Peyer's patch (tissue), 4 donors: ENCODE measurements around the gene OCA2. TPM values are rescaled to one million over a fixed set of nuclear protein-coding genes. Genes with fewer than 3 reads are reported as not detected.

Experiments used
- DNase-seq, 3 donors: peaks; one replicate each; pipeline ENCODE4 v3.0.0-alpha.2; 2017 to 2019
- H3K27ac ChIP-seq, 4 donors: fragments of 200-600 bp; sonication (generic); one replicate each; pipeline ENCODE4 v1.5.1; 2016 to 2019
- H3K27me3 ChIP-seq, 2 donors: fragments of 200-600 bp; sonication (generic); one replicate each; pipeline ENCODE4 v1.5.1; 2019
- H3K36me3 ChIP-seq, 3 donors: fragments of 200-600 bp; sonication (generic); one replicate each; pipeline ENCODE4 v1.5.1; 2016 to 2019
- H3K4me1 ChIP-seq, 4 donors: fragments of 200-600 bp; sonication (generic); one replicate each; pipeline ENCODE4 v1.5.1; 2016 to 2019
- H3K4me3 ChIP-seq, 4 donors: fragments of 200-600 bp; sonication (generic); 1 replicate in 3 of 4; 2 replicates in 1 of 4; pipeline ENCODE4 v1.5.1; 2016 to 2019; ENCODE audit warnings: mild to moderate bottlenecking in 1 of 4
- H3K9me3 ChIP-seq, 4 donors: fragments of 200-600 bp; sonication (generic); one replicate each; pipeline ENCODE4 v1.5.1; 2016 to 2019; ENCODE audit warnings: mild to moderate bottlenecking in 1 of 4
- CTCF ChIP-seq, 6 experiments: fragments of 450-650 bp in 4 of 6; fragments of 200-600 bp in 2 of 6; sonication (generic) in 1 of 6; IDR thresholded peaks; one replicate each; pipeline ENCODE4 v1.5.1; 2017 to 2019; ENCODE audit warnings: antibody characterized with exemption in 6 of 6, mild to moderate bottlenecking in 3 of 6, moderate library complexity in 1 of 6
- POLR2A ChIP-seq, 2 donors: fragments of 450-650 bp; IDR thresholded peaks; one replicate each; pipeline ENCODE4 v1.5.1; 2017; ENCODE audit warnings: antibody characterized with exemption in 2 of 2, mild to moderate bottlenecking in 2 of 2, moderate library complexity in 2 of 2
- total RNA-seq, 4 donors: library from RNA; depleted of rRNA; stranded (reverse); fragments of >200 nt; gene quantifications; one replicate each; pipeline ENCODE4 v1.1.0, GENCODE V29; 2016

The OCA2 gene
- total RNA-seq, 4 donors from 2014 or later = 1.4 to 3.0 TPM; not detected in 2

- Histone ChIP-seq H3K9me3 (no peaks in the 10 kb centered on the region), H3K4me3 (no peak overlapping the region), H3K27me3 (no peaks in the 10 kb centered on the region), H3K4me1 (no peaks in the 10 kb centered on the region), H3K27ac (no peak overlapping the region), H3K36me3 (no peaks in the 10 kb centered on the region)
- no peak for TF ChIP-seq CTCF (IDR thresholded peaks at IDR 0.05)
- TF ChIP-seq POLR2A (IDR thresholded peaks at IDR 0.05) = no peak
- no peak for DNase-seq
These were observed 150.0 kb downstream of the OCA2 start for GRCh38 chr15:27949089-27949488.

DNA sequence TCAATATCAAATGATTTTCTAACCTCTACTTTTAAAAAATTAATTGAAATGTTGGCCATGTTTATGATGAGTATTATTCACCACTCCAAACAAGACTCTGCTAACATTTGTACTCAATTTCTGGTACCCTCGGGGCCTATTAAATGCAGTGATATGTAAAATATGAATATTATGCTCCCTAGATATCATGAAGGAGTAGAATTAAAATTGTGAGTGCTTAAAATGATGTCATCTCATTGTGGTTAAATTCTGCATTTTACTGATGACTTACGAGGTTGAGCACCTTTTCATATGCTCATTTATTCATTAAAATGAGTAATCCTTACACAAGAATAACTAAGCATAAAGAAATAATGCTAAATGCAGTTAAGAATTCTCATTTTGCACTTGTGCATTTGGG lies 159.9 kb downstream of the OCA2 start:
- Histone ChIP-seq H3K9me3 (peaks cover 0 to 2% (median 0%) of the 10 kb centered on the region in 4 donors), H3K27ac (no peak overlapping the region), H3K27me3 (no peaks in the 10 kb centered on the region), H3K36me3 (no peaks in the 10 kb centered on the region), H3K4me3 (no peak overlapping the region), H3K4me1 (no peaks in the 10 kb centered on the region)
- no peak for DNase-seq
- TF ChIP-seq CTCF (IDR thresholded peaks at IDR 0.05) (no peak), POLR2A (IDR thresholded peaks at IDR 0.05) (no peak)

- Histone ChIP-seq H3K4me3 (no peak overlapping the region), H3K4me1 (no peaks in the 10 kb centered on the region), H3K36me3 (no peaks in the 10 kb centered on the region), H3K27me3 (no peaks in the 10 kb centered on the region), H3K9me3 (peaks cover 0 to 7% (median 0%) of the 10 kb centered on the region in 4 donors), H3K27ac (no peak overlapping the region)
- DNase-seq = no peak
- TF ChIP-seq POLR2A (IDR thresholded peaks at IDR 0.05) (no peak), CTCF (IDR thresholded peaks at IDR 0.05) (no peak)
These were observed 161.3 kb downstream of the OCA2 start for GRCh38 chr15:27937851-27938250.

GRCh38 chr15:27936164-27936563 lies 163.0 kb downstream of the OCA2 start:
- TF ChIP-seq POLR2A (IDR thresholded peaks at IDR 0.05) (no peak), CTCF (IDR thresholded peaks at IDR 0.05) (no peak)
- no peaks in the 10 kb centered on the region for H3K36me3 ChIP-seq

DNA sequence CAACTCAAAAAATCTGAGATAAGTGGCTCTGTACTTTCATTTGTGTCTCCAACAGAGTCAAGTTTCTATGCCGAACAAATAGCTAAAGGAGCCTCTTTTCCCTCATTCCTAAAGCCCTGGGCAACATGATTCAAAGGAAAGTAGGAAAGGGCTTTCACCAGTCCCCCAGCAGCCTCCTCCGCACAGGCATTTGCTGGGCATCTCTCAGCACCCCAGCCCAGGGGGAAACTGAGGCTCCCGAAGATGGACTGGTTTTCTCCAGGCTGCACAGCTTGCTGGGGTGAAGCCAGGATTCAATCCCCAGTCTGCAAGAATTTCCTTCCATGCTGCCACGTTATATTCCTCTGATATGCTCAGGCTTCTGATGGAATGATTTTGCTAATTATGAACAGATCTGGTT lies 163.8 kb downstream of the OCA2 start:
- Histone ChIP-seq H3K4me3 (no peak overlapping the region), H3K9me3 (peaks cover 0 to 9% (median 0%) of the 10 kb centered on the region in 4 donors), H3K27ac (no peak overlapping the region), H3K27me3 (no peaks in the 10 kb centered on the region), H3K4me1 (no peaks in the 10 kb centered on the region), H3K36me3 (no peaks in the 10 kb centered on the region)
- TF ChIP-seq POLR2A (IDR thresholded peaks at IDR 0.05) = no peak
- no peak for TF ChIP-seq CTCF (IDR thresholded peaks at IDR 0.05)
- no peak for DNase-seq

More at GRCh38 chr15:27936164-27936563, 163.0 kb downstream of the OCA2 start:
- H3K4me3 ChIP-seq = no peak overlapping the region
- H3K4me1 ChIP-seq = no peaks in the 10 kb centered on the region
- H3K27ac ChIP-seq = no peak overlapping the region
- no peaks in the 10 kb centered on the region for H3K27me3 ChIP-seq
- DNase-seq = no peak
- peaks cover 0 to 9% (median 0%) of the 10 kb centered on the region in 4 donors for H3K9me3 ChIP-seq

DNA sequence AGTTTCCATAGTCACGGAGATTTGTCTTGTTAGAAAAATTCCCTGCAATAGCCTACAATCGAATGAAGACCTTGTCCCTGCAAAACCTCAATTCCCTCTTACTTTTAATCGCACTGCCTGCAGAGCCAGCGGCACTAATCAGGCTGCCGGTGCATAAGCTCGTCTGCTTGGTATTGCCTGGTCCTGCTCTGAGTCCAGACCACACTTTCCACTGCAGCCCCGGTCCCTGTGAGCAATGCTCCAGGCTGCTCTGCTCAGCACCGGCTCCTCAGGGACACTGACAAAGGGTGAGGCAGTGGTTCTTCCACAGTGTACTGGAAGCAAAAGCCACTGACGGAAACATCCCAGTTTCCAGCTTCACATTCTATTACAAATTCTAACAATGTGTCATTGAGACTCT lies 164.3 kb downstream of the OCA2 start:
- TF ChIP-seq CTCF (IDR thresholded peaks at IDR 0.05) (no peak), POLR2A (IDR thresholded peaks at IDR 0.05) (no peak)
- no peak for DNase-seq
- Histone ChIP-seq H3K27ac (no peak overlapping the region), H3K4me3 (no peak overlapping the region), H3K4me1 (no peaks in the 10 kb centered on the region), H3K27me3 (no peaks in the 10 kb centered on the region), H3K36me3 (no peaks in the 10 kb centered on the region), H3K9me3 (peaks cover 0 to 9% (median 0%) of the 10 kb centered on the region in 4 donors)
